ENCODE data around the gene C10orf90.

C10orf90 gene

DNA sequence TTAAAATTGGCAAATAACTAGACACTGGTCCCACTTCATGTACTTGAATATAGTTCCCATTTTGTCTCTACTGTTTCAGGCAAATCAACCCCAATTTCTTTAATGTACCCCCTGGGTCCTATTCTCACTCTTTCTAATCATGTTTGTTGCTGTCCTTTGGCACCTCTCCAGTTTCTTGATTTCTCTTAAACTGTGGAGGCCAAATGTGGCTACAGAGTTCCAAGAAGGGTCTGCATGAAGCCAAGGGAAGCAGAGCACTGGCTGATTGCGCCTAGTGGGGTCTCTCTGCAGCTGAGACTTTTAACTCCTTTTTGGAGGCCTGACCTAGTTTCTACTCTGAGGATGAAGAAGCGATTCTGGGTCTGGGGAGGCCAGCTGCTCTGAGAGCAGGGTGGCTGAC lies 275.5 kb downstream of the C10orf90 start:
- no peaks in the 10 kb centered on the region for H3K4me1 ChIP-seq (ENCODE audit: insufficient read depth, low read length, severe bottlenecking)
- H3K9me2 ChIP-seq (ENCODE audit: low read depth, low read length): no peaks in the 10 kb centered on the region
- H3K79me2 ChIP-seq (ENCODE audit: insufficient read depth, low read length): no peaks in the 10 kb centered on the region
- no peaks in the 10 kb centered on the region for H4K20me1 ChIP-seq (ENCODE audit: insufficient read depth, low read length)
- no peaks in the 10 kb centered on the region for H3K27me3 ChIP-seq (ENCODE audit: insufficient read depth, low read length)
- no peak overlapping the region for H3K4me2 ChIP-seq (ENCODE audit: low read length)
- H2AFZ ChIP-seq (ENCODE audit: low read length): no peak overlapping the region
- H3K9me3 ChIP-seq (ENCODE audit: low read length): no peaks in the 10 kb centered on the region
- TF ChIP-seq, protein P1, sequence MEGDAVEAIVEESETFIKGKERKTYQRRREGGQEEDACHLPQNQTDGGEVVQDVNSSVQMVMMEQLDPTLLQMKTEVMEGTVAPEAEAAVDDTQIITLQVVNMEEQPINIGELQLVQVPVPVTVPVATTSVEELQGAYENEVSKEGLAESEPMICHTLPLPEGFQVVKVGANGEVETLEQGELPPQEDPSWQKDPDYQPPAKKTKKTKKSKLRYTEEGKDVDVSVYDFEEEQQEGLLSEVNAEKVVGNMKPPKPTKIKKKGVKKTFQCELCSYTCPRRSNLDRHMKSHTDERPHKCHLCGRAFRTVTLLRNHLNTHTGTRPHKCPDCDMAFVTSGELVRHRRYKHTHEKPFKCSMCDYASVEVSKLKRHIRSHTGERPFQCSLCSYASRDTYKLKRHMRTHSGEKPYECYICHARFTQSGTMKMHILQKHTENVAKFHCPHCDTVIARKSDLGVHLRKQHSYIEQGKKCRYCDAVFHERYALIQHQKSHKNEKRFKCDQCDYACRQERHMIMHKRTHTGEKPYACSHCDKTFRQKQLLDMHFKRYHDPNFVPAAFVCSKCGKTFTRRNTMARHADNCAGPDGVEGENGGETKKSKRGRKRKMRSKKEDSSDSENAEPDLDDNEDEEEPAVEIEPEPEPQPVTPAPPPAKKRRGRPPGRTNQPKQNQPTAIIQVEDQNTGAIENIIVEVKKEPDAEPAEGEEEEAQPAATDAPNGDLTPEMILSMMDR (IDR thresholded peaks at IDR 0.05; ENCODE audit: low read length): no peak
- no peak for TF ChIP-seq EZH2 (IDR thresholded peaks at IDR 0.05; ENCODE audit: borderline replicate concordance, low read length)
- H3F3A ChIP-seq (ENCODE audit: insufficient read depth, low read length): no peaks in the 10 kb centered on the region
- H3K4me3 ChIP-seq (ENCODE audit: low read depth, low read length, poor library complexity, severe bottlenecking): no peak overlapping the region
- no peaks in the 10 kb centered on the region for H3K36me3 ChIP-seq (ENCODE audit: insufficient read depth, low read length)
- H3K27ac ChIP-seq (ENCODE audit: low read depth, low read length, poor library complexity, severe bottlenecking): no peak overlapping the region
- H3K9ac ChIP-seq (ENCODE audit: low read length): no peak overlapping the region

DNA sequence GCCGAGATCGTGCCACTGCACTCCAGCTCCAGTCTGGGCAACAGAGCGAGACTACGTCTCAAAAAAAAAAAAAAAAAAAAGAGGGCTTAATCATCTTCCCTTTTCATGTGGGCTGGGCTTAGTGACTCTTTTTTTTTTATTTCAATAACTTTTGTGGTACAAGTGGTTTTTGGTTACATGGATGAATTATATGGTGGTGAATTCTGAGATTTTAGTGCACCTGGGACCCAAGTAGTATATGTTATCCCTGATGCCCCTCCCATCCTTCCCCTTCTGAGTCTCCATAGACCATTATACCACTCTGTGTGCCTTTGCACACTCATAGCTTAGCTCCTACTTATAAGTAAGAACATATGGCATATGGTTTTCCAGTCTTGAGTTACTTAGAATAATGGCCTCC lies 277.4 kb downstream of the C10orf90 start:
- TF ChIP-seq, protein P1 (IDR thresholded peaks at IDR 0.05; ENCODE audit: low read length): no peak
- TF ChIP-seq EZH2 (IDR thresholded peaks at IDR 0.05; ENCODE audit: borderline replicate concordance, low read length): no peak
- Histone ChIP-seq H4K20me1 (ENCODE audit: insufficient read depth, low read length) (no peaks in the 10 kb centered on the region), H3K4me2 (ENCODE audit: low read length) (no peak overlapping the region), H3F3A (ENCODE audit: insufficient read depth, low read length) (no peaks in the 10 kb centered on the region), H3K27me3 (ENCODE audit: insufficient read depth, low read length) (no peaks in the 10 kb centered on the region), H3K4me1 (ENCODE audit: insufficient read depth, low read length, severe bottlenecking) (no peaks in the 10 kb centered on the region), H3K36me3 (ENCODE audit: insufficient read depth, low read length) (no peaks in the 10 kb centered on the region), H3K9ac (ENCODE audit: low read length) (no peak overlapping the region), H2AFZ (ENCODE audit: low read length) (no peak overlapping the region), H3K79me2 (ENCODE audit: insufficient read depth, low read length) (no peaks in the 10 kb centered on the region), H3K9me3 (ENCODE audit: low read length) (no peaks in the 10 kb centered on the region), H3K9me2 (ENCODE audit: low read depth, low read length) (no peaks in the 10 kb centered on the region), H3K4me3 (ENCODE audit: low read depth, low read length, poor library complexity, severe bottlenecking) (no peak overlapping the region), H3K27ac (ENCODE audit: low read depth, low read length, poor library complexity, severe bottlenecking) (no peak overlapping the region)

DNA sequence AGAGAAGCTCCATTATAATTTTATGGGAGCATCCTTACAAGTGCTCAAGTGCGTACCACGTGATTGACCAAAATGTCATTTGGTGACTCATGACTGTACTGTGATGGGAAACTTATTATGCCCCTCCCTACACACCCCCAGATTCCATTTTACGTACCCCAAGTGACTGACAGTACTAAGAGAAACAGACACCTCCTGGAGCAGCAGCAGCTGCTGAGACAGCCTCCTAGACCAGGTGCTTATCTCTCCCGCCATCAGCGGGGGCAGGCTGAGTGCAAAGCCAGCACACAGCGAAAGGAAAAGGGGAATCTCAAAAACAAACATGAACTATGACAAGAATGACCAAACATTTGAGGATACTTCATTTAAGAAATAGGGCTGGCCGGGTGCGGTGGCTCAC lies 278.0 kb downstream of the C10orf90 start:
- H3K79me2 ChIP-seq (ENCODE audit: insufficient read depth, low read length): no peaks in the 10 kb centered on the region
- H3K27ac ChIP-seq (ENCODE audit: low read depth, low read length, poor library complexity, severe bottlenecking): no peak overlapping the region
- H3K4me3 ChIP-seq (ENCODE audit: low read depth, low read length, poor library complexity, severe bottlenecking): no peak overlapping the region
- H3K27me3 ChIP-seq (ENCODE audit: insufficient read depth, low read length): no peaks in the 10 kb centered on the region
- H3K36me3 ChIP-seq (ENCODE audit: insufficient read depth, low read length): no peaks in the 10 kb centered on the region
- TF ChIP-seq, protein P1 (IDR thresholded peaks at IDR 0.05; ENCODE audit: low read length): no peak
- TF ChIP-seq EZH2 (IDR thresholded peaks at IDR 0.05; ENCODE audit: borderline replicate concordance, low read length): no peak
- no peaks in the 10 kb centered on the region for H3K4me1 ChIP-seq (ENCODE audit: insufficient read depth, low read length, severe bottlenecking)
- H3K9ac ChIP-seq (ENCODE audit: low read length): no peak overlapping the region
- no peak overlapping the region for H3K4me2 ChIP-seq (ENCODE audit: low read length)
- H3F3A ChIP-seq (ENCODE audit: insufficient read depth, low read length): no peaks in the 10 kb centered on the region
- H3K9me2 ChIP-seq (ENCODE audit: low read depth, low read length): no peaks in the 10 kb centered on the region
- no peak overlapping the region for H2AFZ ChIP-seq (ENCODE audit: low read length)
- no peaks in the 10 kb centered on the region for H4K20me1 ChIP-seq (ENCODE audit: insufficient read depth, low read length)
- H3K9me3 ChIP-seq (ENCODE audit: low read length): no peaks in the 10 kb centered on the region
